Right renal cortex interstitium (tissue), 3 donors: ENCODE results near the gene CDK18. TPM values are rescaled to one million over a fixed set of nuclear protein-coding genes. Genes with fewer than 3 reads are reported as not detected.

Experiments used
- DNase-seq, 3 donors: peaks; one replicate each; pipeline ENCODE4 v3.0.0-alpha.2; 2013; ENCODE audit warnings: low read depth in 3 of 3, low spot score in 2 of 3
- polyA plus RNA-seq, 3 donors: library from polyadenylated mRNA; unstranded; fragments of 120-200 nt; gene quantifications; one replicate each; pipeline ENCODE4 v1.2.1, GENCODE V29; 2013; ENCODE audit not compliant: insufficient read length in 3 of 3

CDK18 gene
- polyA plus RNA-seq, 3 donors = 17.4 to 22.1 (median 18.2) TPM

DNA sequence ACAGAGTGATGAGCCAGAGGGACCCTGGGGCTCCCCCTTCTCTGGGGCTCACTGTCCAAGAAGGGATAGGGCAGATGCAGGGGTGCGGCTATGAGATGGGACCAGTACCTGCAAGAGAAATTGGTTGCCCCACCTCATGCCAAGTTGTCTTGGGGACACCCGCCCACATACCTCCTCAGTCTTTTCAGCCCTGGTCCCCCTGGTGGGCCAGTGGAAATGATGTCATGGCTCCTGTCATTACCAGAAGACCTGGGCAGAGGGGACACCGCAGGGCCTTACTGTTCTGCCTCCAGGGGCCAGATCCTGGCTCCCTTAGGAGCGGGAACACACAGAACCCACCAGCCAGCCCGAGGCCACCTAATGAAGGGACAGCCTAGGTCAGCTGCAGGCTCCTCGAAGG lies 63.2 kb downstream of the CDK18 start:
- DNase-seq = no peak

DNA sequence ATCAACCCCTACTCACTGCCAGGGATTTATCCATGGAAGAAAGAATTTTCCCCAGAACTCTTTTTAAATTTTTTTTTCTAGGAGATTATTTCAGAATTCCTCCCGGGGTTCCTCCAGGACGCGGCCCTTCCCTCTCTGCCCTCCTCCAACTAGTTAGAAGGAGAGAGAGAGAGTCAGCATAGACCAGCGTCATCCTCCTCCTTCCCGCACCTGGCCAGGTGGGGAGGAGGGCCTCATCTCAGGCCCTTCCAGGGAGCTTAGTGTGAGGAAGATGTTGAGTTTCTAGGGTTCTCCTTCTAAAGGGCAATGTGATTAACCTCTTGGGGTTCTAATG lies 63.6 kb downstream of the CDK18 start:
- no peak for DNase-seq

DNA sequence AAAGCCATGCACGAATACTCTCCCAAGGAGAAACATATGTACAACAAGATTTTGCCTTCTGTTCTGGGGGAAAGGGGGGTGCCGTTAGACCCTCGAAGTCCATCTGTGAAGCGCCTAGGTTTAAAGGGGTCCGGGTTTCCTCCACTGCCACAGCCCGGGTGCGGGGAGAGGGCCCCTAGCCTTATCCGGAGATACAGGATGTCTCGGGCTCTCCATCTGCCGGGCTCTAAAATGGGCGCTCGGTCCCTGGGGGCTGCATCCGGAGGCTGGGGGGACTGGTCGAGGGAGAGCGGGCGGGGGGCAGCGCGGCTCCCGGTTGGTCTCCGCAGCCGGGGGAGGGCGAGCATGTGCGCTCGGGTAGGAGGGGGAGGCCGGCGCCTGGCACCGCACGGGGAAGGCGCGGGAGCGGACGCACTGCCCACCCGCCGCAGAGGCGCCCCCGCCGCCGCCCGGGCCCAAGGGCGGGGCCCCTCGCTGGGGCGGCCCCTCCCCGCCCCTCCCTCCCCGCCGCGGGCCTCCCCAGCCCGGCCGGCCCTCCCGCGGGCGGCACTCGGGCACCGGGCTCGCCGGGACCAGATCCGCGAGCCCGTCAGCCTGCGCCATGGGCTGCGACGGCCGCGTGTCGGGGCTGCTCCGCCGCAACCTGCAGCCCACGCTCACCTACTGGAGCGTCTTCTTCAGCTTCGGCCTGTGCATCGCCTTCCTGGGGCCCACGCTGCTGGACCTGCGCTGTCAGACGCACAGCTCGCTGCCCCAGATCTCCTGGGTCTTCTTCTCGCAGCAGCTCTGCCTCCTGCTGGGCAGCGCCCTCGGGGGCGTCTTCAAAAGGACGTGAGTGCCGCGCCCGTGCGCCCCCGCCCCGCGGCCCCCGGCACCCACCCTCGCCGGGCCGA lies 64.2 kb downstream of the CDK18 start:
- no peak for DNase-seq

DNA sequence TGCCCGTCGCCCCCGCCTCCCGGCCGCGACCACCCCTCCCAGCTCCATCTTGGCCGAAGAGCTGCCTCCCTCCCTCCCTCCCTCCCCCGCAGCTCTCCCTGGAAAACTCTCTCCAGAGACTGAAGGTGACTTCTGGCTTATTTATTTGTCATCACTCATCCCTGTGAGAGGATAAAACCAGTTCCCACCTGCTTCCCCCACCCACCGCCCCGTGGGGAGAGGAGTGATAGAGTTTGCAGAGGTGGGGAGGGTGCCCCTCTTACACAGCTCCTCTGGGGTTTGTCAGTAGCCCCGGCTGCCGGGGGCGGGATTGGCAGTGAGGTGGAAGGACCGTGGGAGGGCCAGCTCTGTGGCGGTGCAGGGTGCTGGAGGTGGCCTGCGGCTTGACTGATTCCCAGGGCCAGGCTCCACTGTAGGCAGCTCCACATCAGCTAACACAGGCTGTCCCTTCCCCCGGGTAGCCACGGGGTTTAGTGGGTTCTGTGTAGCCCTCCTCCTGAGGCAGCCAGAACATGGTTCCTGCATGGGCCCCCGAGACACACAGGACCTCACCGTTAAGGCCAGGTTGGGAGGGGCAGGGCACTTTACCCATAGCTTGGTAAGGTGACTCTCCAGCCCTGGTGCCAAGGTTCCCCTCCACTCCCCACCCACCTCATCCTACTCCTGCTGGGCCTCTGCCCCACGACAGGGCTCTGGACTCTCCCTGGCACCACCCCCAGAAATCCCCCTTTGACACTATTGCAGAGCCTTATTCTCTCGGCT lies 65.1 kb downstream of the CDK18 start:
- no peak for DNase-seq

DNA sequence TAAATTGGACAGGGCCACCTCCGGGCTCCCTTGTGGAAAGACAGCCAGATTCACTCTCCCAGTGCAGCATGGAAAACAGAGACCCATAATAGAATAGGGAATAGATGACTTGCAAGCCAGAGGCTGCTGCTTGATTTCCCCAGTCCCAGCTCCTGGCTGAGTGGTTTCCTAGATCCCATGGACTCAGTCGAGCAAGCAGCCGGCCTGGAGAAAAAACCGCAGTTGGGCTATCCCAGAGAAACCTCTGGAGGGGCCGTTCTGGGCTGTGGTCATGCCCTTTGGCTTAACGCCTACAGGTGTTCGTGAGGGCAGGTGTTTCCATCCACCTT lies 65.7 kb downstream of the CDK18 start:
- DNase-seq = no peak

DNA sequence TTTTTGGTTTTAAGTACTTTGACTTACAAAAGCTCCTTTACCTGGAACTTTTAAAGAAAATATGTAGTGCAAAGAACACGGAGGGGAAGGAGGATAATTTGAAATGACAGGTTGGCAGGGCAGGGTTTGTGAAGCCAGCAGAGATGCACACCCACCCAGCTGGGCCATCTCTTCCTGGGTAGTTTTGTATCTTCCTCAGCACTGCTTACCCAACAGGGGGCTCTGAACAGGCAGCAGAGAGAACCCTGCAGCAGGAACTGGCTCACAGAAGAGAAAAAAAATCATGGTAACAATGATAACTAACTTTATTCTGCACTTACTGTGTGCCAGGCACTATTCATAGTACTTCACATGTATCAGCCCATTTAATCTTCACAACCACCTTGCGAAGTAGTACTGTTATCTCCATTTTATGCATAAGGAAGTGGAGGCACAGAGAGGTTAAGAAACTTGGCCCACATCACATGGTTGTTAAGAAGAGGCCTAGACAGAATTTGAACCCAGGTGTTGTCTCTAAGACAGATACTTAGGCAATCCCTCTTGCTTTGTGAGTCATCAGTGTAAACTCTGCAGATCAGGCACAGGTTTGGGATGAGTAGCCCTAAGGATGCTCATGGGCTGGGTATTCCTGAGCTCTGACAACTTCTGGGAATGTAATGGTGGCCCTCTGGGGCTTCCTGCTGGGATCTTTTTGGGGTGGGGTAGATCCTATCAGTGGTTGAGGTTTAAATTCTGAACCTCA lies 66.5 kb downstream of the CDK18 start:
- no peak for DNase-seq

DNA sequence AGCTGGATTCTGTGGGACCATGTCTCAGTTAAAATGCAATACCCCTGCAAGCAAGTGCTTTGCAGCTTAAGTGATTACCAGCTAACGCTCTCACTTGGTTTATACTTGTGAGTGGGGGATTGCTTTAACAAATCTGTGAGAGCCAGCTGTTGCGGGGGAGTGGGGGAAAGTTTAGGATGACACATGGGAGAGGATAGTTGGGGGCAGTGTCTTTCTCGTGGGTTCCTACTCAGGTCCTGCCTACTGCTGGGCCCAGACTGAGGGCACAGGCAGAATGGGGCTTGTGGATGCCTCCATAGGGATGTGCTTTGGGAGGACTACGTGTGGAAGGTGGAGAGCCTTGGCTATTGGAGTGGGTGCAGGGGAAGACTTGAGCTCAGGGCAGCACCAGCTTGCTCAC lies 67.3 kb downstream of the CDK18 start:
- no peak for DNase-seq

DNA sequence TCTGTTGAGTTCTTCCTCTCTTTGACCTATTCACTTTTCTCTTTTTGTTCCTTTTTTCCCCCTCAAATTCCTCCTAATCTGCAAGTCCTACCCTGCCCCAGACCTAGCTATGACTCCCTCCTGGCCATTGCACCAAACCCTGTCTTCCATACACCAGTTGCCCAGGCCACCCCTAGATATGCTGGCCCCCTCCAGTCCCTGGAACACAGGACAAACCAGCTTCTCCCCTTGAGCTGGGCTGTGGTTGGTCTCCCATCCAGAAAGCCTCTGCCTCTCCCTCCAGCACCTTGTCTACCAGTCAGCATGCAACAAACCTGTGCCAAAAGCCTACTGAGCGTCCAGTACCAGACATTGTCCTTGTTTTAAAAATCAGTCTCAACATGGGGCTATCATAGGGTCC lies 68.0 kb downstream of the CDK18 start:
- no peak for DNase-seq

DNA sequence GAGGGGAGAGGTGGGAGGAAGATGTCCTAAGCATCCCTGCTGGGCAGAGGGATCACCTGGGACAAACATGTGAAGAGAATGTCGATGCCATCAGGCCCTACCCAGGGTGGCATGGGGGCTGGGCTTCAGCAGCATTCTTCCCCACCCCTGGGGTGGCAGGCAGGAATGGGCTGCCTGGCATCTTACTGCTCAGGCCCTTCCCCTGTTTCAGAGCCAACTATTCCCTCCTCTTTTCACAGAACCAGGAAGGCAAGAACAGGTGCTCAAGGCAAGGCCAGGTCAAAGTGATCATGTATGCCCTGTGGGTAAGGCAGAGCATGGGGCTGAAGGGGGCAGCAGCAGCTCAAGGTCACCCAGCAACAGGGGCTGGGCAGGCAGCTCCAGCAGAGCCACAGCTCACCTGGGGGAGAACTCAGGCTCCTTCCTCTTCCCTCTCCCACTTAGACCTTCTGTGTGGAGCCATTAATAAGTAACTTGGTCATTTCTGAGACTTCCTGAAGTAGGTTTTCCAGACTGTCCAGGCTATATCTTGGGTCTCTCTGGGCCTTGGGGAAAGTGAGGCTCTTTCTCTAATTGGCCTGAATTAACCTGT lies 70.9 kb downstream of the CDK18 start:
- no peak for DNase-seq

DNA sequence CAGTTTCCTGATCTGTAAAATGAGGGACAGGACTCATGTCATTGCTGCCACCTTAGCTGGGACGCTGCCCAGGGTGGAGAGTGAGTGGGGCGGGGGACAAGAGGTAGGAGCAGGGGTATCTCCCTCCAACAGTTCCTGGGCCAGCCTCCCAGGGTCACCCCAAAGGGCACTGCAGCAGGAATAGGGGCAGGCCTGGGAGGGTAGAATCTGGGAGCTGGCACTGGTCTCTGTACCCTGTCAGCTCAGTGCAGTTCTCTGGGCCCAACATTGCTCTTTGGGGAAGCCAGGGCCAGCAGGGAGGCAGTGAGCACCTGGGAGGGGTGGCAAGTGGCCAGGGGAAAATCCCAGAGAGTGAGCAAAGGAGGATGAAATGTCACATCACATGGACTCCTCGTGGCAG lies 71.5 kb downstream of the CDK18 start:
- no peak for DNase-seq

DNA sequence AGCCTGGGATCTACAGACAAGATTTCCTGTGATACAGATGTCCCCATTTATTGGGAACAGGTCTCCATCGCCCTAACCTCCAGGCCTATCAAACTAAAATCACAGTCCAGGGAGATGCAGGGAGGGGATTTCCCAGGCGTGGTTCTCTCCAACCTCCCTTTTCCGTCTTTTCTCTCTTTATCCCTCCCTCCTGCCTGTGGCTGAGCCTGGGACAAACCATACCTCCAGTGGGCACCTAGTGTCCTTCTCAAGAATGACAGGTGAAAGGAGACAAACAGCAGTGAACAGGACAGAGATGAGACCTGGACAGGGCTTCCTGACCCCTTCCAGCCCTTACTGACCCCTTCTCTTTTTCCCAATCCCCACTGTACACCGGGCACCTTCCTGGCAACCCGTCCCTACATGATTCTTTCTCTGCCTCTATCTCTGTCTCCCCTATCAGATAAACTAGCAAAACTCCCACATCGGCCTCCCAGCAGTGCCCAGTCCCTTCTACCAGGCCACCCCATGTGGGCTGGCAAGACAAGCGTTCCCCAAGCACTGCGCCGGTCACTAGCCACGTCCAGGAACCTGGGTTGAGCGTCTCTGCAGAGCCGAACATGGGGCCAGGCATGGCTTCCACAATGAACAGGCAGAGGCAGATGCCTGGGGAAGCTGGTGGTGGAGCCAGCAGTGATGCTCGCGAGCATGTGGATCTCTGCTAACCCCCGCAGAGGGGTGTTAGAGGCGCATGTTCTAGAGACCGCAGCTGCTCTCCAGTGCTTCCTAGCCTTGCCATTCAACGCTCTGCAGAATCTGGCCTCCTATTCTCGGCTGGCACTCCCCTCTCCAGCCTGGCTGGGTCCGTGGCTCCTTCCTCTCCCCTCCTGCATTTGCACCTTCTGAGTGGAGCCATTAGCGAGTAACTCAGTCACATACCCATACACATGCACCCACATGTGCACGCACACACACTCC lies 72.6 kb downstream of the CDK18 start:
- DNase-seq = no peak

DNA sequence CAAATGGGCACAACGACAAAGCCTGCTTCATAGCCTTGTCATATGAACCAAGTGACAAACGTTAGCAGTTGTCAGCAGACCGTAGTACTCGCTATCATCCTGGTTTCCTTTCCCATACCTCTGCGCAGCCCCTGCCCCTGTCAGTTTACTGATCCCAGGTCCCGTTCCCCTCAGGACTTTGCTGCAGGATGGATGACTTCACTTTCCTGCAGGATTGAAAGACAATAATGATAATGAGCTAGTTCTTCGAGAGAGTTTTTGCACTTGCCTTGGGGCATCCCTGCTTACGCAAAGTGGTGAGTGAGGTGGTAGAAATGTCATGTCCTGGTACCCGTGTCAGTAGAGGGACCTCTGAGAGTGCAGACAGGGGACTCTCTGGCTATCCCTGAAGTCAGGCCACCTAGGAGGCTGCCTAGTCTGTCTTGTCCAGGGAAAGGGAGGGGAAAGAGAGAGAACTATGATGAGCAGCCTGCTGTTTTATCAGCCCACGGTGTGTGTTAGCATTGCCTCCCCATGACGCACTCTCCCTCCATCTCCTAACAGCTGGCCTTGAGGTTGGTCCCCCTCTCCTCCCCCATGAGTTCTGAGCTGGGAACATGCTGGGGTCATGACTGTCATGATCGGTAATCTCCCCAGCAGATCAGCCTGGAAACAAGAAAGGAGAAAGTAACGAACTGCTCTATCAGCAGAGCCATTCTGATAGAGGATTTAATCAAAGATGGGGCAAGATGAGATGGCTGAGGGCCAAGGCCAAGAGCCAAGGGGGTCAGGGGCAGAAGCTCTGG lies 73.6 kb downstream of the CDK18 start:
- no peak for DNase-seq

DNA sequence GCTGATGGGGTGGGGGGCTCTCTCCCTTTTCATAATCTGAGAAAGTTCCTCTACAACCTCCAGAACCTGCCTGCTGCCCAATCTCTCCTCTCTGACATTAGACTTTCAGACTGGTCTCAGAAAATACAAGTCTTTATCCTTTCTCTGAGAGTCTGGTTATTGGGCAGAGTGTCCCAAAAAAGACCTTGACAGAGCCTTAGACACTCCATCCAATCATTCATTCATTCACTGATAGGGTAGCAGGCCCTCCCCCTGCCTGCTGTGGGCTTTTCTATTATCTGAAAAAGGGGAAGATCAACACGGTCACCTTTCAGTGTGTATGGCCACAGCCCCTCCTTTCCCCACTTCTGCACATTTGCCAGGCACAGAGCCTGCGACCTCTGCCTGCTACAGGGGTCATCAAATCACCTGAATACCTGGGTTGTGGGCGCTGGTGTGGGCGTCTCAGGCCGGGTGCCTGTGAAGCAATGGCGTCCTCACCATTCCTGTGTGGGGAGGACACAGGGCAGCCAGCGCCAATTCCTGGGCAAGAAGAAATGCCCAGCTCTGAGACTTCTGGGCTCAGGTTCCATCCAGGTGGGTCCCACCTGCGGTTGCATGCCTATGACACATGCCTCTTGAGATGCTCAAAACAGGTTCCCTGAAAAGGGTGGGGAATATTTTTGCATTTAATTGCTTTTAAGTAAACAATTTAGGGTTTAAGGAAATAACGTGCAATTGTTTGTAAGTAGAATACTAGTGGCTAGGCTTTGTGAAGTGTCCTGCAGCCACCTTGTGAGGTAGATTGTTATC lies 74.5 kb downstream of the CDK18 start:
- no peak for DNase-seq

DNA sequence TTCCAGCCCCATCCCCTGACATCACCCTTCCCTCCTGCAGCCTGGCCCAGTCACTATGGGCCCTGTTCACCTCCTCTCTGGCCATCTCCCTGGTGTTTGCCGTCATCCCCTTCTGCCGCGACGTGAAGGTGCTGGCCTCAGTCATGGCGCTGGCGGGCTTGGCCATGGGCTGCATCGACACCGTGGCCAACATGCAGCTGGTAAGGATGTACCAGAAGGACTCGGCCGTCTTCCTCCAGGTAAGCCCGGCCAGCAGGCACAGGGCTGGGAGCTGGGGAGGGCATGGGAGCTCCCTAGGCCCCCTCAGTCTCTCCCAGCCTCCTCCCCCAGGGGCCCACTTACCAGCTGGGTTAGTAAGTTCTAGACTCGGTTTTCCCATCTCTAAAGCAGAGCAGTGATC lies 75.2 kb downstream of the CDK18 start:
- DNase-seq = no peak

DNA sequence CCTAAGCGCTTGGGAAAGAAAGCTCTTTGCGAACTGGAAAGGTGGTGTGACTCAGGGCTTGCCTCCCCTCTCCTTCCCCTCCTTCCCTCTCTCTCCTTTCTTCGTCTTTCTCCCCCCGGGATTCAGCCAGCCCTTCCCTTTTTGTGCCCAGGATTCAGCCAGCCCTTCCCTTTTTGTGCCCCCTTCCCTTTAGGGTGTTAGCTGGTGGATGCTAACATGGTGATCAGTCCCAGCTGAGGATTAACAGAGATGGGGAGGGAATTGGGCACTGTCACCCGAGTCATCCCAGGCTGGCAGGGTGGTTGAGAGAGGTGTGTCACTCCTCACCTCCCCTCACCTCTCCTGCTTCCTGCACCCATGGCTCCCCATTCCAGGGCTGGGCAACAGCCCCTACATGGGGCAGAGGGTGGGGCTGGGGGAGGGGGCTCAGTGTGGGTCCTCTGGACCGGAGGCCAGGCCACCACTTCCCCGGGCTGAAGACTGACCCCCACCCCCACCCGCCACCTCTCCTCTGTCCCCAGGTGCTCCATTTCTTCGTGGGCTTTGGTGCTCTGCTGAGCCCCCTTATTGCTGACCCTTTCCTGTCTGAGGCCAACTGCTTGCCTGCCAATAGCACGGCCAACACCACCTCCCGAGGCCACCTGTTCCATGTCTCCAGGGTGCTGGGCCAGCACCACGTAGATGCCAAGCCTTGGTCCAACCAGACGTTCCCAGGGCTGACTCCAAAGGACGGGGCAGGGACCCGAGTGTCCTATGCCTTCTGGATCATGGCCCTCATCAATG lies 75.9 kb downstream of the CDK18 start:
- no peak for DNase-seq

DNA sequence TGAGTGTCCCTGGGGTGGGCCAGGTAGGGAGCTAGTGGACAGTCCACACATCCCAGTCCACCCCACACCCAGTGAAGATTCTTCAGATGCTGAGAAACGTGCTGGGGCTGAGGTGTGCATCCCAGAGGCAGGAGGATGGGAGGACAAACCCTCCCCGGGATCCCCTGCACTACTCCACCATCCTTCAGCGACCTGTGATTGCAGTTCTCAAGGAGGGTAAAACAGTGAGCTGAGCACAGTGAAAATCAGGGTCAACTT lies 76.4 kb downstream of the CDK18 start:
- no peak for DNase-seq

DNA sequence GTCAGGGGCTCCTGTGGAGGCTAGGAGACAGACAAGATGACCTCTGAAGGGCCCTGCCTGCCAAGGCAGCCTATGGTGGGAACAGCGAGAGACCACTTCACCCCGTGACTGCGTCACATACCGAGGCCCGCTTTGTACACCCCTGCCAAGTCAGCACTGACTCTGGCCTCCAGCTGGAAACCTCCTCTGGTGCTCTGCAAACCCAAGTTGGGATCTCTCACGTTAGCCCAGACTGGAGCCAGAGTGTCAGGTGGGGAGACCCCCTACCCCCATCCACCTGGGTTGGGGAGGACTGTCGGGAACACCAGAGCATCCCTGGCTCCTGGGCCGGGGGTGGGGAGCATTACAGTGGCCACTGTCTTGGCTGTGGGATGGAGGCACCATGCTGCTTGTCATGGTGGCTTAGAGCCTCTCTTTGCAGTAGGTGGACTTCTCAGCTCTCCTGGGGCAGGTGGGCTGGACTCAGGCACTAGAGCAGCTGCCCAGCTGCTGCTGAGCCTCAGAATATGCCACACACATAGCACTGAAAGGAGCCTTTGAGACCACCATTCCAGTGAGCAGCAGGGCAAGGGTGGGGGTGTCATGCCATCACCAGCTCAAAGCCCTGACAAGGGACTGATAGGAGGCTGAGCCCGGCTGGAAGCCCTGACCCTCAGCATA lies 77.0 kb downstream of the CDK18 start:
- no peak for DNase-seq

DNA sequence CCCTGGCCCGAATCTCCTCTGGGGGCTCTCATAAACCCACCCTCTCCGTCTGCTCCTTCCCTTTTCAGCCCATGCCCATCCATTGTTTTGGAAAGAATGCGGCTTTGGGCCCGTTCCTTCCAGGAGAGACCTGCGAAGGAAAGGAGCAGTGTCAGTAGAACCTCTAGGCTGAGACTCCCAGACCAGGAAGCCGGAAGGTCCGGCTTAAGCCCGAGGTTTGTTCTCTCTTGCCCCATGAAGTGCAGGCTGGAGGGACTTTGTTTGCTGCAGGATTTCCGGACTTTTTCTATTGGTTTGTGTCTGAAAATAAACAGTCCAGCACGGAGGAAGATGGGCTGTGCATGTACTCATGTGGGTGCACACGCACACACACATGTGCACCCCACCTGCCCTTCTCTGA lies 77.6 kb downstream of the CDK18 start:
- no peak for DNase-seq
